ENCODE measurements around the gene WDFY2. TPM values are rescaled to one million over a fixed set of nuclear protein-coding genes. Genes with fewer than 3 reads are reported as not detected.

Gene WDFY2
- total RNA-seq, 1 experiment from 2014 or later: 4.1 TPM

GRCh38 chr13:51583469-51583874 lies 790 bp upstream of the WDFY2 start:
- H3K9ac ChIP-seq (ENCODE audit: low read length): 0 out of 2 replicates have a peak overlapping the region, but pooled peaks have one; percentile 5
- BruUV-seq (replicated peaks): TSS peak; percentile 63
- H2AFZ ChIP-seq (ENCODE audit: low read length): peak overlapping the region; percentile 56

DNA sequence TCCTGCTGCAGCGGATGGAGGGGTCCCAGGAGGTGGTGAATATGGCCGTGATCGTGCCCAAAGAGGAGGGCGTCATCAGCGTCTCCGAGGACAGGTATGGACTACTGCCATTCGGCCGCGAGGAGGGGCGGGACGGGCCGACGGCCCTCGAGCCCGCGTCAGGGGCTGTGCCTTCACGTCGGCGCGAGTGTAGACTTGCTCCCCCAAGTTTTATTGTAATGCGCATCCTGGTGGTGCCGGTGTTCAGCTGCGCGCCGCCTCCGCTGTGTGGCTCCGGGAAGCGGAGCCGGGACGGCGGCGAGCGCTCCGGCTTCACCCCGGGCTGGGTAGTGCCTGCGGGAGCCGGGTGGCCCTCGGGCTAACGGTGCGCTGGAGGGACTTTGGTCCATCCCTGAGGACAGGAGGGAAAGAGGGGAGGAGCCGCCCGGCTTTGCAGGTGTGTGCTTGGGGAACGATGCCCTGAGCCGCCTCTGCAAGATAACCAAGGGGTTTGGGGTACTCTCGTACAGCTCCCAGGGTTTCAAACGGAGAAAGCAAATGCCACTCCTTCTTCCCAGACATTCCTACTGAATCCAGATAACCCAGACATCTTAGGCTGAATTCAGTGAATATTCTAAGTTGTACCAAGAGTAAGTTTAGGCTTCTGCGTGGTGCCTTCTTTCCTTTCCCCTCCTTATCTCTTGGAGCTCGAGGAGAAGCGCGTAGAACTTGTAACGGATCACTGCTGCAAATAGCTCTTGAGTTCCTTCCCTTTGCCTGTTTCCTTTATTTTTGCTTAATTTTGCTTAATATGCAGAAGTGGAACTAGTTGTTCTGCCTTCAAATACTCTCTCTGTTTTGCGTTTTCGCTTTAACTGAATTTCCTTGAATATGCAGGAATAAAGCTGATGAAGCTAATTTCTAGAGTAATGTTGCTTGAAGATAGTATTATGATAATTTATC lies 740 bp downstream of the WDFY2 start:
- POLR2A ChIA-PET (ENCODE audit: unreplicated experiment): interaction anchor here (0.6 to 1.5 kb wide), 2 partner anchors 15 to 132 kb away, joined by 3 to 7 read pairs; no protein-coding TSS in a partner anchor
- no TSS peak for BruUV-seq (replicated peaks)

More at GRCh38 chr13:51583469-51583874, 790 bp upstream of the WDFY2 start:
- no peaks in the 10 kb centered on the region for H3F3A ChIP-seq (ENCODE audit: low read length, unreplicated experiment)
- H3K4me3 ChIP-seq (ENCODE audit: low read length): peak overlapping the region; percentile 90
- no peaks in the 10 kb centered on the region for H4K20me1 ChIP-seq (ENCODE audit: low read length)
- peak overlapping the region; percentile 71 for H3K4me2 ChIP-seq (ENCODE audit: low read length)
- TF ChIP-seq EZH2phosphoT487 (IDR thresholded peaks at IDR 0.05; ENCODE audit: borderline replicate concordance, low read length) (no peak), CTCF (conservative IDR thresholded peaks at IDR 0.05; ENCODE audit: low read depth, low read length) (no peak), EZH2 (IDR thresholded peaks at IDR 0.05; ENCODE audit: low read length, unreplicated experiment) (no peak)
- no peaks in the 10 kb centered on the region for H3K9me3 ChIP-seq (ENCODE audit: low read length)
- ChIA-PET CTCF (no interaction called here), POLR2A (ENCODE audit: unreplicated experiment) (interaction anchor here (0.6 to 0.8 kb wide), 2 partner anchors 129 to 130 kb away, joined by 6 to 8 read pairs; partner anchors contain the start of gene INTS6)
- H3K79me2 ChIP-seq (ENCODE audit: low read length): peaks cover 41% of the 10 kb centered on the region
- H3K27me3 ChIP-seq (ENCODE audit: low read length): no peaks in the 10 kb centered on the region
- intact Hi-C loops (cut with micrococcal nuclease): no loop called here
- no peak for ATAC-seq
- H3K27ac ChIP-seq (ENCODE audit: low read length): peak overlapping the region; percentile 24
- H3K9me2 ChIP-seq (replicated peaks; ENCODE audit: low read length): no peaks in the 10 kb centered on the region
- DNase-seq: no peak
- H3K4me1 ChIP-seq (ENCODE audit: insufficient read depth, low read length): peaks cover 17% of the 10 kb centered on the region
- H3K36me3 ChIP-seq (ENCODE audit: low read depth, low read length): no peaks in the 10 kb centered on the region

More for the DNA sequence above, 740 bp downstream of the WDFY2 start:
- Histone ChIP-seq H3K27ac (ENCODE audit: low read length) (peak overlapping the region; percentile 60), H3K27me3 (ENCODE audit: low read length) (no peaks in the 10 kb centered on the region), H3K9me3 (ENCODE audit: low read length) (no peaks in the 10 kb centered on the region), H4K20me1 (ENCODE audit: low read length) (no peaks in the 10 kb centered on the region), H3K79me2 (ENCODE audit: low read length) (peaks cover 56% of the 10 kb centered on the region), H3K4me1 (ENCODE audit: insufficient read depth, low read length) (peaks cover 26% of the 10 kb centered on the region), H3K36me3 (ENCODE audit: low read depth, low read length) (no peaks in the 10 kb centered on the region), H3K9me2 (replicated peaks; ENCODE audit: low read length) (no peaks in the 10 kb centered on the region), H3K4me3 (ENCODE audit: low read length) (peak overlapping the region; percentile 90), H3K9ac (ENCODE audit: low read length) (peak overlapping the region; percentile 88), H3K4me2 (ENCODE audit: low read length) (peak overlapping the region; percentile 93), H2AFZ (ENCODE audit: low read length) (peak overlapping the region; percentile 94), H3F3A (ENCODE audit: low read length, unreplicated experiment) (no peaks in the 10 kb centered on the region)
- TF ChIP-seq EZH2 (IDR thresholded peaks at IDR 0.05; ENCODE audit: low read length, unreplicated experiment) (no peak), CTCF (conservative IDR thresholded peaks at IDR 0.05; ENCODE audit: low read depth, low read length) (no peak), EZH2phosphoT487 (IDR thresholded peaks at IDR 0.05; ENCODE audit: borderline replicate concordance, low read length) (no peak)
- CTCF ChIA-PET: interaction anchor here (1.9 kb wide), 1 partner anchor 213 kb away, joined by 8 read pairs; no protein-coding TSS in a partner anchor
- intact Hi-C loops (cut with micrococcal nuclease): loop anchor here (1.0 to 5.0 kb wide), 7 partner anchors 54 to 212 kb away; partner anchors contain the start of gene INTS6
- DNase-seq: peak; percentile 48
- ATAC-seq: peak; percentile 43

Measured in PC-3 (cell line).